ENCODE measurements around the gene TMEM52.

The TMEM52 gene

DNA sequence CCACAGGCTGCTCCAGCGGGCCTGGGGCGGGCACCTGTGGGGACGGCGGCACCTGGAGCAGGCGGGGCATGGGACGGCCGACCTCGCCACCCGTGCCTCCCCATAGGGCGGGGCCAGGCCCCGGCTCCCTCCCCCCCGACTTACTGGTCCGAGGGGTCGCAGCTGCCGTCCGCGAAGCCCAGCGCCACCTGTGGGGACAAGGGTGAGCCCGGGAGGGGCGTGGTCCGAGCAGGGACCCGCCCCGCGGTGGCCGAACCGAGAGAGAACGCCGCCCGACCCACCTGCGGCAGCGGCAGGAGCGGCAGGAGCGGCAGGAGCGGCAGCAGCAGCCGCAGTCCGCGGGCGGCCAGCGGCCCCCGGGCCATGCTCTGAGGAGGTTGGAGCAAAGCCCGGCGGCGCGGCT lies at the start of gene TMEM52:
TMEM52 (minus strand) TSS at position 379 of the 403 bp plus-strand sequence; CDS start at position 365, 14 bp downstream.
- no peak for DNase-seq (ENCODE audit: low read depth, low spot score)

DNA sequence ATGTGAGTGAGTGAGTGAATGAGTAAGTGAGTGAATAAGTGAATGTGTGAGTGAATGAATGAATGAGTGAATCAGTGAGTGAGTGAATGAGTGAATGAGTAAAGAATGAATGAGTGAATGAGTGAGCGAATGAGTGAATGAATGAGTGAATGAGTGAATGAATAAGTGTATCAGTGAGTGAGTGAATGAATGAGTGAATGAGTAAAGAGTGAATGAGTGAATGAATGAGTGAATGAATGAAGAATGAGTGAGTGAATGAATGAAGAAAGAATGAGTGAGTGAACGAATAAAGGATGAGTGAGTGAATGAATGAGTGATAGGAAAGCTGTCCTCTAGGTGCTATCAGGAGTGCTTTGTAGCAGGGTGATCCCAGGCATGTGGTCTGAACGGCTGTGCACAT lies 48.8 kb upstream of the TMEM52 start:
- DNase-seq (ENCODE audit: low read depth, low spot score) = no peak

DNA sequence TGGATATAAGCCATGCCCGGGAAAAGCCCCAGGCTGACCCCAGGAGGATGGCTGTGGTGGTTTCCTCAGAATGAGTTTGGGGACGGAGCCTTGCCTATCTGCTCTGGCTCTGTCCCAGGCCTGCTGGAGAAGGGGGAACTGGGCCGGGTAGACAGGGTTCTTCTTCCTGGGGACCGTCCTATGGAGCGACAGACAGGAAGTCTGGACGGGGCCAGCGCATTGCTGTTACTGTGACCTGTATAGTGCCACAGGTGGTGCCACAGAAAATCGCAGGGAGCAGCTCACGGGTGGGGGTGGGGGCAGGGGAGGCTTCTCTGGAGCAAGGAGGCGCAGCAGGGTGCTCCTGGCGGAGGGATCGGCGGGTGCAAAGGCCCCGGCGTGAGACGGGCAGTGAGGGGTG lies 48.1 kb upstream of the TMEM52 start:
- no peak for DNase-seq (ENCODE audit: low read depth, low spot score)

DNA sequence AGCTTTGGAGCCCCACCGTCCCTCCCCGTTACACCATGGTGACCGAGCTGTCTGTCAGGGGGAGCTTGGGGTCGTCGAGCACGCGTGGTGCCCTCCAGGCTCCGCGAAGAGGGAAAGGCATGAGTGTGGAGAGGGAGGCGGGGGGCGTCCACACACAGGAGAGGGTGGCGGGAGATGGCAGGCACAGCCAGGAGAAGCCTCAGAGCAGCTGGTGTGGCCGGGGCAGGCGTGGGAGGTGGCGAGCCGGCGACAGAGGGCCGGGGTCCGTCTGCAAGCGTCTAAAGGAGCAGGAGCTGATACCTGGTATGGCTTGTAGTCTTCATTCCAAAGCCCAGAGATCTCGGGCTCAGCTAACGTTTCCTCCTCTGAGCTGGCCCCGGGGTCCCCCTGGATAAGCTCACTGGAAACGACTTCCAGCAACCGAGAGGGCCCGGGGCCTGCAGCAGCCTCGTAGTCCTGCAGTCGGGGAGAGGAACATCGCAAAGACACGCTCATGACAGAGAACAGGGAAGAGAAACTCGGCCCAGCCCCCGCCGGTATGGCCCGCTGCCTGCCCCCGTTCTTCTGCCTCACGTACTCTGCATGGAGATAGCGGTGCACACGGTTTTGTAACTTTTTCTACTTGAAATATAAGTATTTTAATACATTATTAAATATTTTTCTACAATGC lies 47.1 kb upstream of the TMEM52 start:
- no peak for DNase-seq (ENCODE audit: low read depth, low spot score)

DNA sequence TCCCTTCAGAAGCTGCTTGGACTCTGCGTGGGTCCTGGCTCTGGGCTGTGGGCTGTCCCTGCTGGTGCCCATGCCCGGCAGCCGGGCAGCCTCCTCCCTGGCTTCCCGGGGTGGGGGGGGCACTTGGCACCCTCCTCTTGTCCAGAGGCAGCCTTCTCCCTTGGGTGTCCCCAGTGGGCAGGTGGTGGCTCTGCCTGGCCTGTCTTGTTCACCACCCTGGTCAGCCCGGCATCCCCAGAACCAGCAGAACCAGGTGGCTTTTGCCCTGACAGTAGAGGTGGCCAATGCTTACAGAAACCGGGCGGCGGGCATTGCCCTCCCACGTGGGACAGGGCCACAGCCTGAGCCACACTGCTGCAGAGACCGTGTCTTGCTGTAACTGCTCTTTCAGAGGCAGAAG lies 46.5 kb upstream of the TMEM52 start:
- no peak for DNase-seq (ENCODE audit: low read depth, low spot score)

DNA sequence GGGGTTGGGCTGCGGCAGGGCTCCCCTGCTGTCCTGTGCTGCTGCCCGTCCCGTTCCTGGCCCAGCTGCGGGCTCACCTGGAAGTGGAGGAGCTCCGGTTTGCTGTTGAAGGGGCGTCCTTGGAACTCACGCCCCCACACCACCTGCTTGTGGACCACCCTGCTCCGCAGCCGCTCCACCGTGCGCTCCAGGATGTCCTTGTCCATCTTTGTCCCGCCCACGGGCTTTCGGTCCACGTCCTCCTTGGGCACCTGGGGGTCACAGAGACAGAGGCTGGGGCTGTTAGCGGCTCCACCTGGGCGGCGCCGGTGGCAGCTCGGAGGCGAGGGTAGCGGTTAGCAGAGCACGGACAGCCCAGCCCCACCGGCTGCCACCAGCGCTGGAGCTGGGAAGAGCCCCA lies 45.7 kb upstream of the TMEM52 start:
- no peak for DNase-seq (ENCODE audit: low read depth, low spot score)

DNA sequence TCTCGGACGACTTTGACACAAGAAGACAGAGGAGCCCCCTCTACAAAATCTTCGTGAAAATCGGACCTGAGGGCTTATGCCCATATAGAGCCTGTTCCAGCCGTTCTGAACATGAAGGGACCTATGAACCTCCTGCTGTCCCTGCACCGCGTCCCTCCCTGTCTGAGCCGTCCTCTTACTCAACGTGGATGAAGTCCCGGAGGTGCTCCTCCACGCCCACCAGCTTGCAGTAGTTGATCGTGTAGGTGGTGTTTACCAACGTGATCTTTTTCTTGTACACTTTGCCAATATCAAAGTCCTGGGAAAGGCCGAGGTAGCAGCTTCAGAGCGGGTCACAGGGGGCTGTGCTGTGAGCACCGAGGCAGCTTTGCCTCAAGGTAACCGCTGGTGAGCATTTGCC lies 44.5 kb upstream of the TMEM52 start:
- no peak for DNase-seq (ENCODE audit: low read depth, low spot score)

DNA sequence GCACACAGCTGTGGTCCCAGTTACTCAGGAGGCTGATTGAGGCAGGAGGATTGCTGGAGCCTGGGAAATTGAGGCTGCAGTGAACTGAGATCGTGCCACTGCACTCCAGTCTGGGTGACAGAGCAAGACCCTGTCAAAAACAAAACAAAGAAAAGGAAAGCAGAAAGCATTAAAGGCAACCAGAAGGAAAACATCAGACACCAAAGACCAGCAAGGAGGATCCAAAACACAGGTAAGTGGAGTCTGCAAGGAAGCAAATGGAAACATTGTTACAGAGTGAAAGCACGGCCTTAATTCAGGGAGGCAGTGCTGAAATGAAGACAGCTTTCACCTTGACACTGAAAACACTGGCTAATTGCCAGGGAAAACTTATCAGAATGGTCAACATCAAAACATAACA lies 43.7 kb upstream of the TMEM52 start:
- DNase-seq (ENCODE audit: low read depth, low spot score) = no peak

DNA sequence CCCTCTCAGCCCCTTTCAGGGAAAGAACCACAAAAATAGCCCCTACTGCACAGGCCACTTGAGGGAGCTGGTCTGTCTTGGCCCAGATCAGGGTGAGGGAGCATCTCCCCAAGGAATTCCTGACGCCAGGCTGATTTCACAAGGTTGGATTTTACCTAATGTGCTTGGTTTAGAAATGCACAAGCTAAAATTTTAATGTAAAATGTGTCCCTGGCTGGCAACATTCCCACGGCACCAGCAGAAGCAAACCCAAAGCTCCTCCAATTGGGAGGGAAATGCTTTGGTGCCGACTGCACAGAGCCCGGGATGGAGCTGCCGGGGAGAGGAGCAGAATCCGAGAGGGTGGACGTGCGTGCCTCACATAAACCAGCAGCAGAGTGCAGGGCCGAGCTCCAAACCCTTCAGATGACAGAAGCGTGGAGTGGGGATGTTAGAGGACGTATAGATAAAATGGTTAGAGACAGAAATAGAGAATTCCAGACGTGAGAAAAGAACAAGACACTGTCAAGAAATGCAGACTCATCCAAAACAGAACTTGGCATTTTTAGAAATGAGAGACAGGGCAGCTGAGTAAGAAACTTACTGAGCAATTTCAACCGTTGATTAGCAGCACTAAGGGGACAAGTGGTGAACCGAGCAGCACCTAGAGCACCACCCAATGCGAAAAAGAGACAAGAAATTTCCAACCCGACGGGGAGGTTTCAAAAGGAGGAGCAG lies 41.6 kb upstream of the TMEM52 start:
- DNase-seq (ENCODE audit: low read depth, low spot score) = no peak

DNA sequence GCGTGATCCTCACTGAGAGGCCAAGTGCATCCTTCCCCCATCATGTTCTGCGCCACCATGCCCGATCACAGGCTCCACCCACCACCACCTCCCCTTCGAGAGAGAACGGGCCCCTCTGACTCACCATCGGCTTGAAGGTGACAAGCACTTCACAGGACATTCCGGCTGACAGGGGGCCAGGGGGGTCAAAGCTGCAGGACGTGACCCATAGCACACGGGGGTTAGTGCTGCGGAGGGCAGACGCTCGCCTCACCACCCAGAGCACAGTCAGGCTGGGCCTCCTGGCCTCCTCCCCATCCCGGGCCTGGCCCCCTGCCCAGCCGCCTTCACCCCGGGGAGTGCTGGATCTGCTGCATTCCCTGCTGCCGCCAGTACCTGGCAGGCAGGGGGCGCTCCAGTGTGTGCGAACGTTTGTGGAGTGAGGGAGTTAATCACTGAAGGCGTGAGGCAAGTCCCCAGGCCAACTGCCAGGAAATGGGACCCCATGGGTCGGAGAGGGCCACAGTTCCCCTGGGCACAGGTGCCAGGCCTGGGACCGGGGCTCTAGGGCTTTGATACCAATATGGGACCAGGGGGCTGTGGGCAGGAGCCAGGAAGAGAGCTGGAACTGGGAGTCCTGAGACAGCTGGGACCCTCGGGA lies 40.9 kb upstream of the TMEM52 start:
- DNase-seq (ENCODE audit: low read depth, low spot score) = peak; percentile 61

DNA sequence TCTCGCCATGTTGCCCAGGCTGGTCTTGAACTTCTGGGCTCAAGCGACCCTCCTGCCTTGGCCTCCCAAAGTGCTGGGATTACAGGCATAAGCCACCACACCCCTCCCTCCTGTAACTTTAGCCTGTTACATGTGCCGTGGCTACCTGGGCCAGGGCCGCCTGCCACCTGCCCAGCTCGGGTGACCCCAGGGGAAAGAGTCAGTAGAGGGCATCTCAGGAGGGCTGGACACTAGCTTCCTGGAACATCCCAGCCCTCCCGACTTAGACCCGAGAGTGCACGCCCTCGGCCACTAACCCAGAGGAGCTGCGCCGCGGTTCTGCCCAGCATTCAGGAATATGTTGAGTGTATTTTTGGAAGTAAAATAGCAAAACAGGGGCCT lies 40.4 kb upstream of the TMEM52 start:
- DNase-seq (ENCODE audit: low read depth, low spot score) = no peak

DNA sequence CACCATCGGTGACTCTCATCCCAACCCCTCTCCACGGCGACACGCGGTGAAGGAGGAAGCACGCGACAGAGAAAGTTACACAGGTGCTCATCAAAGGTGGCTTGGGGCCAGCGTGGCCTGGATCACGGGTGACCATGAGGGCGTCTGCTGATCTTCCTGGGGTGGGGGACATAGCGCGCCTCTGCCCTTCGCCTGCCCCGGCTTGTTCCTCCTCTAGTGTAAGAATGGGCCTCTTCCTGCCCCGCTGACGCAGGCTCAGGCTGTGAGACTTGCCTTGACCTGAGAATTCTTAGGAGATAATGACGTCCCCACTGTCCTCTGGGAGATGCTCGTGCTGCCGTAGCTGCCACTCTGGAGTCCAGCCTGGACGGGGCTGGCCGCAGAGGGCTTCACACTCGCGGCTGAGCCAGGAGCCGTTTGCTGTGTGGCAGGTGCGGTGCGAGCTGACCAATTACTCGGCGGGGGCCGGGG lies 39.0 kb upstream of the TMEM52 start:
- no peak for DNase-seq (ENCODE audit: low read depth, low spot score)

DNA sequence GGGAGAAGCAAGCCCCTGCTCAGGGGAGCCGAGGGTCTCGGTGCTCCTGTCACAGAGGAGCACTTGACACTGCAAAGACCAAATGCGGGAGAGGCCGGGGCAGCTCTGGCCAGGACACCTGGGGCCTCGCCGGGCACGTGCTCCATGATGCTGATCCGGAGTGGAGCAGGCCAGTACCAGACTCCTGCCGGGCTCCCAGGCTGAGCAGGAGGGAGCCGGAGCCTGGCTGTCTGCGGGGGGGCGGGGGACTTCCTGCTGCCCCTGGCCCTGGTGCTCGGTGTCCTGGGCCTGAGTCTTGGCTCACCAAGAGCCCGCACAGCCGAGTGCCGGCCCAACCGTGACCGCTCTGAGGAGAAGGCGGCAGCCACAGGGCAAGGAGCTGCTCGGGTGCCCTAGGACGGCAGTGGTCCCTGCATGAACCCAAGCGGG lies 38.5 kb upstream of the TMEM52 start:
- no peak for DNase-seq (ENCODE audit: low read depth, low spot score)

DNA sequence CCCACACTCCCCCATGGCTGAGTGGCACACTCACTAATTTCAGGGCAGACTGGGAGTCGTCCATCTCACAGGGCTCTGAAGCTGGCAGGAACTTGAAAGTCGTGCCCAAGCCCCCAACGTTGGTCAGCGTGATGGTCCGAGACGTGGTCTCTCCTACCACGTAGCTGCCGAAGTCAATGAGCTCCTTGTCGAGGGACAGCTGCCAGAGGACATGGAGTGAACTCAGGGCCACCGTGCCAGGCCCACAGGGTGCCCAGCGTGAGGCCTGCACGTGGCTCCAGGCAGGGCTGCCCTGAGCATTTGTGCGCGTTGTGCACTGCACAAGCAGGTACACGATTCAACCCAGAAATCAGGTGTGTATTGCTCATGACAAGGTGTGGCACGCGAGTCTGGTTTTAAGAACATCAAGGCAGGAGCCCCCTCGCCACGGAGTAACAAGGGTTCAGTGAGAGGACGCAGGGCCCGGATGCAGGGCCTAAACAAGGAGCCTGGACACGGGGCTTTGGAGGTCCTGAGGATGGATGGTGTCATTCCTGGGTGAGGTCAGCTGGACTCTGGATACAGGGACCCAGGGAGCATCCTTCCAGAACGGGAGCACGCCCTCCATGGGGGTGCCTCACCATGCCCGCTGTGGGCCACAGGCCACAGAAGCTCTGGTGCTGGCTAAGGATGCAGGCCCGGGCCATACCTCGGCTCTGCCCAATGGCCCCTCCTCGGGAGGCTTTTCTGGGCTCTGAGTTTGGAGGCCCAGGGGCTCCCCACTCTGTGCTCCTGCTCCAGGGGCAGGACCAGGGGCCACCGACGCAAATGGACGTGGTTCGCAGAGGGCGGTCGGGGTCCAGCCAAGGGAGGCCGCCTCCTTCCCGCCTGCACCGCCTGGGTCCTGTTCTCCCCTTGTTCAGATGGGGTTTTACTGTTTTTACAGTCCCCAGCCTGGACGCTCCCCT lies 37.8 kb upstream of the TMEM52 start:
- DNase-seq (ENCODE audit: low read depth, low spot score) = no peak

DNA sequence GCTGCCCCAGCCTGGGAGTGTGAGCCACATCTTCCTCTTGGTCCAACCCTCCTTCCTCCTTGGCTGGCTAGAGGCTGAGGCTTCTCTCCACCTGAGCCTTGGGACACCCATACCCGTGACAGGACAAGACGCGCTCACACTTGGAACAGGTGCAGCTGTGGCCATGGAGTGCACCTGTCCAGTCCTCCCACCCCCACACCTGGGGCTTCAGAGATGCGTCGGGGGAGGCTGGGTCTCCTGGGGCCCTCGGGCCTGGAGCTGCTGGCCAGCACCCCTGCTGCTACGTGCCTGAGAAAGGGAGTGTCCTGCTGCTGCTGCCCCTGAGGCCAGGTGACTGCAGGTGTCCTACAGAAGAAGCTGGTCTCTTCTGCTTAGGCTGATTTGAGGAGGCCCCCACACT lies 37.0 kb upstream of the TMEM52 start:
- DNase-seq (ENCODE audit: low read depth, low spot score) = no peak

DNA sequence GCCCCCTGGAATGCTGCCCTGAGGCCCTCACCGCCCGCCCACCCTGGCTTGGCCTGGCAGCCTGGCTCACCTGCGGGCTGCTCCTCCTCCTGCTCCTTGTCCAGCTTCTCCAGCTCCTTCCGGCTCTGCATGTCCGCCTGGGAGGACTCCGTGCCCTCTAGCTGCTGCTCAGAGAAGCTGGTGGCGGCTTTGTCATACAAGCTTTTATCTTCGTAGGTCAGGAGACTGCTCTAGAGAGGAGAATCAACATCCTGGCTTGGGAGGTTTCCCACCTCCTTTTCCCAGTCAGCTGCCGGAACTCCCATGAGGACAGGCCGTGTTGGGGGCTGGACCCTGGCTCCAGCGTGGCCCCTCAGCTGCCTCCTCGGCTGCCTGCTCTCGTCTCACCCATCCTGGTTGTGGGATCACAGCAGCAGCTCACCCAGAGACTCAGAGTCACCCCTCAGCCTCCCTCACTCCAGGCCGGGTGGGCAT lies 36.6 kb upstream of the TMEM52 start:
- DNase-seq (ENCODE audit: low read depth, low spot score) = no peak

DNA sequence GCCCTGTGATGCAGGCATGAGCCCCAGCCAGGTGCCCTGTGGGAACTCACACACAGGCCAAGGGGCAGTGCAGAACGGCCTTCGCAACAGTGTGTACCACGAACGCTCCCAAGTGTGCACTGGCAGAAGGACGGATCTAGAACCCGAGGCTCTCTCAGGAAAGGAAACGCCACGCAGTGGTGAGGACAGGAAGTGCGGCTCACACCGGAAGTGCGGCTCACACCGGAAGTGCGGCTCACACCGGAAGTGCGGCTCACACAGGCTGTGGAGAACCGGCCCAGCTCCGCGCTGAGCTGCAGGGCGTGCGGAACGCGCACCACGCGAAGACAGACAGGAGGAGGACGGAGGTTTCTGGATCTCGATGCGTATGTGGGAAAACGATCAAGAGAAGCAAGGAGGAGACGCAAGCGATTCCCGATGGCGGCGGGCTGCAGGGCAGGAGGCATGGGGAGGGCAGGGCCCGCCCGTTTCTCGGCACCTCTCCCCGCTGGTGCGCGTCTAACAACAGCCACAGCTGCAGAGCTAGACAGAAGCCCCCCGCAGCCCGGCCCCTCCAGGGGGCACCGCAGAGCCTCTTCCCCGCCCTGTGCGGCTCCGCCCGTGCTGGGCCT lies 35.9 kb upstream of the TMEM52 start:
- no peak for DNase-seq (ENCODE audit: low read depth, low spot score)

DNA sequence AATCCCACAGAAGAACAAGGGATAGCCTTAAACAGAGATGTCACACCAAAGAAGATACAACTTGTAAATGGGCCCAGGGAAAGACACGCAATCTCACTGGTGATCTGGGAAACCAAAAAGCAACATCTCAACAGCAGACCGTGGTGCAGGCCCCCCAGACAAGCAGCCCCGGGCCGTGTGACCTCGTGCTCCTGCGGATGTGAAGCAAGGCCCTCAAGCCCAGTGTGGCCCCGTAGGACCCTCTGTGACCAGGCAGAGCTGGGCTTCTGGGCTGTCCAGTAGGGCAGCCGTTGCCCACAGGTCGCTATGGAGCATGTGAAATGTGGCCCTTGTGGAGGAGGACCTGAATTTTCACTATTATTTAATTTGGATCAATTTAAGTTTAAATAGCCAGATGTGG lies 34.9 kb upstream of the TMEM52 start:
- DNase-seq (ENCODE audit: low read depth, low spot score) = no peak

DNA sequence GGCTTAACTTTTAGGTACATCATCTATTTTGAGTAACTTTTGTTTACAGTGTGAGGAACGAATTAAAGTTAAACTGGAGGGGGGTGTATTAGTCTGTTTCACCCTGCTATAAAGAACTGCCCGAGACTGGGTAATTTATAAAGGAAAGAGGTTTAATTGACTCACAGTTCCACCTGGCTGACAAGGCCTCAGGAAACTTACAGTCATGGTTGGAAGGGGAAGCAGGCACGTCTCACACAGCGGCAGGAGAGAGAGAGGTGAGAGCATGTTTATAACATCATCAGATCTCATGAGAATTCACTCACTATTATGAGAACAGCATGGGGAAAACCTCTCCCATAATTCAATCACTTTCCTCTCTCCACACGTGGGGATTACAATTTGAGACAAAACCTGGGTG lies 31.9 kb upstream of the TMEM52 start:
- DNase-seq (ENCODE audit: low read depth, low spot score) = no peak

DNA sequence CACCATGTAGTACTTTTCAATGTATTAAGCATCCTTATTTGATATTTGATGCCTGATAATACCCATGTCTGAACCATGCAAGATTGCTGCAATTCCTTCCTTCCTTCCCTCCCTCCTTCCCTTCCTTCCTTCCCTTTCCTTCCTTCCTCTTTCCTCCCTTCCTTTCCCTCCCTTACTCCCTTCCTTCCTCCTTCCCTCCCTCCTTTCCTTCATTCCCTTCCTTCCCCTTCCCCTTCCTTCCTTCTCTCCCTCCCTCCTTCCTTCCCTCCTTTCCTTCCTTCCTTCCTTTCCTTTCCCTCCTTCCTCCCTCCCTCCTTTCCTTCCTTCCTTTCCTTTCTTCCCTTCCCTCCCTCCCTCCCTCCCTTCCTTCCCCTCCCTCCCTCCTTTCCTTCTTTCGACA lies 29.7 kb upstream of the TMEM52 start:
- DNase-seq (ENCODE audit: low read depth, low spot score) = no peak

DNA sequence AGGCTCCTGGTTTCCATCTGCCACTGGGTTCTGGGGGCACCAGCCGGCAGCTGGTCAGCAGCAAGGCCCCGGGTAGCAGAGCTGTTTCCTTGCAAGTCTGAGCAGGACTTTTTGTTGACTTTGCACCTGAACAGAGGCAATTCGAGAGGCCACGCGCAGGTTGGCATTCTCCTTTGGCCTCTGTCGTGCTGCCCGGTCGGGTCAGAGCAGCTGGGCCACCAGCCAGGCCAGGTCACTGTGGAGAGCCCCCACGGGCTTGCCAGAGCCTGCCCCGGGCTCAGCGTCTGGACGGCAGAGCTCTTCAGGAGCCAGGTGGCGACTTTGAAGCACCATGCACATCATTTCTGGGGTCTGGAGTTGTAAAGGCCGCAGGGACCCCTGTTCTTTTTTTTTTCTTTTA lies 28.4 kb upstream of the TMEM52 start:
- no peak for DNase-seq (ENCODE audit: low read depth, low spot score)

All from iPS DF 19.7 (cell line).